Fibroblast of skin of right biceps (primary cell): ENCODE data around the gene TBC1D9B.
"Not testable (repeated sequence)": the region's sequence is repeated elsewhere in the genome, so short reads cannot be mapped to it uniquely, and the experiment has no call there.

Experiments
- DNase-seq: peaks from one replicate; pipeline ENCODE4 v3.0.0-alpha.2; 2013

The TBC1D9B gene

DNA sequence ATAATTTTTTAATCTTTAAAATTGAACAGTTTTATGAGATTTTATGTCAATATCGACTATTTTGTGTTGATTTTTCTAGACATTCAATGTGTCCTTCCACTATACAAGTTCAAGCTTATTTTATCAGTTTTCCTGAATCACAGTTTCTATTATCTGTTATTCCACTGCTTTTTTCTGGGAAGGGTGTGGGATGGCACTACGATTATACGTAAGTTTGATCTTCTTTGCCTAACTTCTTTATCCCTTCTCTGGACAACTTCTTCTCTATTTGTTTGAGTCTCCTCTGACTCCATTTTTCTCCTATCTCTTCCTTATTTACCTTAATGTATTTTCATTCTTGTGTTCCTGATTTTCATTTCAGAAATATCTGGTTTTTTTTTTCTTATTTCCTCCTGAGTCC is 24.5 kb downstream of the TBC1D9B start:
- no peak for DNase-seq

DNA sequence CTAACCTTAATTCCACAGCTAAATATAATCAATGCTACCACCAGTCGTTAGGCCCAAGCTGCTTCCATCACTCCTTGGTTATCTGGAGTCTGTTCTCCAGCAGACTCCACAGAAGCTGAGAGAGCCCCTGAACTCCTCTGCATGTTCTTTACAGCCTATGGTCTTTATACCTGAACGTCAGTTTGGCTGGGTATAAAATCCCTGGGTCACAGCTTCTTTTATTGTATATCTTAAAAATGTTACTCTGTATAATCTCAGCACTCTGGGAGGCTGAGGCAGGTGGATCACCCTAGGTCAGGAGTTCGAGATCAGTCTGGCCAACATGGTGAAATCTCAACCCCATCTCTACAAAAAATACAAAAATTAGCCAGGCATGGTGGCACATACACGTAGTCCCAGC is 25.4 kb downstream of the TBC1D9B start:
- DNase-seq: no peak

DNA sequence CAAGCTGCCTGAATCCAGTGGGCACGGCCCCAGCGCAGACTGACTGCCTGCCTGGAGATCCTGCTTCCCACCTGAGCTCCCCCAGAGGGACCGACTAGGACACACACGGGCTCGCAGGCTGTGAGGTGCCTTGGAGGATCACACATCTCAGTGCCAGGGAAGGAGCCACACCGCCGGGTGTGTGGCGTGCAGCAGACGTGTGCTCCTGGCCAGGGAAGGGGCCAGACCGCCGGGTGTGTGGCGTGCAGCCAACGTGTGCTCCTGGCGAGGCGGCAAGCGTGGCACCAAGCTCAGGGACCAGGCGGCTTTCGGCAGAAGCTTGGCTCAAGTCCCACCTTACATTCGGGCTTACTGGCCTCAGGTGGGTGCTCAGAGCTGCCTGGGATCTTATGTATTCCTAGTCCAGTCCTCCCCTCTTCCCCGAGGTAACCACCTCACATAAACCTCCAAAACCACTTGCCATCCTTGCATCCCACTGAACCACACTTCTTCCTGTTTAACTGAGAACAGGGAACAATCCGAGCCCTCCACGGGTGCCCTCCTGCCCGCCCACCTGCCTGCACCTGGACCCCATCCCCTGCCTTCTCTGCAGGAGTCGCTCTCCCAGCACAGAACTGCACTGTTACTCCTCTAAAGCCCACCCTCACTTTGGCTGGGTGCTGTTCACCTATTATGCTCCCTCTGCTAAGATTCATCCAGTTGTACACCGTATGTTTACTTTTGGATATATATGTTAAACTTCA is 26.7 kb downstream of the TBC1D9B start:
- DNase-seq: no peak

DNA sequence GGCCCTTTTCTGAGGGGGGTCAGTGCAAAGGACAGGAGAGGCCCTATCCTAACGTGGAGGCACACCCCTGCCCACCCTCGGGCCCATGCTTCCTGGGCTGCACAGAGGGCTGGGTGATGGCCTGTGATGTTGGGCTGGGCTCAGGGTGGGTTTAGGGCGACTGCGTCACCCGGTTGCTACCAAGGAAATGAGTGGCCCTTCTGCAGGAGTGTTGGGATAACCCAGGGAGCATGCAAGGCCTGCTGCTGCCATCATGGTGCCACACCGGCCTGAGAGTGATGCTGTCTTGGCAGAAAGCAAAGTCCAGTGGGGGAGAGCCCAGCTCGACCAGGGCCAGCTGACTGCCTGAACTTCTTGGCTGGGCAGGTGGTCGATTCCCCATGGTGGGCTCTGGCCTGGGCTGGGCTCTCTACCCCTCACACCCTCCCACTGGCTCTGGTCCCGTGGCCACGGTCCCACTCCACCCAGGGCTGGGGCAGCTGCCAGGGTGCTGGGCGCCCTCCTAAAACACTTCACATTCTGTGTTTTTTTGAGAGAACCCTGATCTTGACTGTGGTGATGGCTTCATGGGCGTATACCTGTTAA is 27.5 kb downstream of the TBC1D9B start:
- no peak for DNase-seq

DNA sequence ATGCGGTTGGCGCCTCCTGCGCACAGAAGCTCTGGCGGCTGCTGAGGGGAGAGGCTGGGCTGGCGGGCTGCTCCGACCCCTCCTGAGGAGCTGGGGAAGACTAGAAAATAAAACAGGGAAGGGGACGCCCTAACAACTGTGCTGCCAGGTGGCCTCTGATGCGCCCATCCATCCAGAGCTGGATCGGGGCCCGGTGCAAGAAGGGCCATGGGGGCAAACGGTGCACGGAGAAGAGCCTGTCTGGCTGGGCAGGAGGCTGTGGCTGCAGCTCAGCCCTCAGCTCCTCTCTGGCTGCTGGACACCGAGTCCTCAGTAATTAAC is 28.0 kb downstream of the TBC1D9B start:
- no peak for DNase-seq

DNA sequence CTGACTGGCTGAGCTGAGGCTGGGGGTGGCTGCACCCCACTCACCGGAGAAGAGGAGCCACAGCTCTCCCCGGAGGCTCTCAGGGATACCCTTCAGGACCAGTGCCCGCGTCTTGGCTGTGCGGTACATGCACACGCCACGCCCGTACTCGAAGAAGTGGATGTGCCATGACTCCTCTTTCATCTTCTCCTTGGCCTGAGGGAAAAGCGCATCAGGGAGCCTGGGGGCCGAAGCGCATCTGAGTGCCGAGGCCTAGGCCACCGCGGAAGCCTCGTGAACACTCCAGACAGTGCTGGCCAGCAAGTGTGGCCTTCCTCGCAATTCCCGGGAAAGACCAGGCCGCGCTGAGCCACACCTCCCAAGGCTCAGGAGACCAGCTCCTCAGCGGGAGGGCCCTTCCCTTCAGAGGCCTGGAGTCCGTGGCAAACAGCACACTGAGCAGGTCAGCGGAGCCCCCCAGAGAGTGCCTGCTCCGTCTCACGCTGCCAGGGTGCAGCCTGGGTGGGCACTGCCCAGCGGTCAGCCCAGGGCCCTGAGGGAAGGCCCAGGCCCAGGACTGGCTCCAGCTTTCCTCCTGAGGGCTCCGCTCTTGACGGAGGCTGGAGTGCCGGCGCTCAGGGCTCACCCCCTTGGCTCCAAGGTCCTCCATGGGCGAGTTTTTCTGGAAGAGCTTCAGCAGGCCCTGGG is 28.6 kb downstream of the TBC1D9B start:
- DNase-seq: no peak

DNA sequence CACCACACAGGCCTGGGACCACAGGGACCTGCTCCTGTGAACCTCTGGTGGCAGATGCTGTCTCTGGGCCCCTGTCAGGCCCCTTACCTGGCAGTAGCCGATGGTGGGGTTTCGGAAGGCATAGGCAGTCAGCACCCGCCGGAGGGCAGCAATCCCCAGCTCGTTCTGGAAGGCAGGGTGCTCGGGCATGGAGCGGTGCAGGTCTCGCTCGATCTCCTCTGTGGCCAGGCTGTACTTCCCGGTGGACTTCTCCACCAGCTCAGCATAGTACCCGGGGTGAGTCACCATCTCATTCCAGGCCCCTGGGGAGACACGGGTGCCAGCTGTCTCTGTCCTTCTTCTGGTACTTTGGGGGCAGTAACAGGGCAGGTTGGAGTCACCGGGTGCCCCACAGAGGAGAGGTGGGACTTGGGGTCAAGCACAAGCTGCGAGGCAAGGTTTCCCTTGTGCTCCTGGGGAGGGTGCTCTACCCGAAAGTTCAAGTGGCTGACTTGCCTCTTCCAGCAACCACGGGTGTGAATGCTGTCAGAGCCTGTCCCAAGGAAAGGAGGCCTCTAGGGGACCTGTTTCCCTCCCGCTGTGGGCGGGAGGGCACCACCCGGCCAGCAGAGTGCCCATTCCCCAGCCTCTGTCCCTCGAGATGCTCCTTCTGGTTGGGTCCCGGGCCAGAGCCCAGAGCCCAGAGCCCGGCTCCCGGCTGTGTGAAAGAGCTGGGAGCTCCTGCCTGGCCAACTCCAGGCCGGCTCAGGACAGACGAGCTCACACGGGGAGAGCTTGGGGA is 29.3 kb downstream of the TBC1D9B start:
- no peak for DNase-seq

DNA sequence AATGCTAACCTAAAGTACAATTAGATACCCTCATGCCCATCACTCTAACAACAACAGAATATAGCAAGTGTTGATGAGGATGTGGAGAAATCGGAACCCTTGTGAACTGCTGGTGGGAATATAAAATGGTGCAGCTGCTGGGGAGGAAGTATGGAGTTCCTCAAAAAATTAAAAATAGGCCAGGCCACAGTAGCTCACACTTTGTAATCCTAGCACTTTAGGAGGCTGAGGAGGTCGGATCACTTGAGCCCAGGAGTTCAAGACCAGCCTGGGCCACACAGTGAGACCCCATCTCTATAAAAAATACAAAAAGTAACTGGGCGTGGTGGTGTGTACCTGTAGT is 31.1 kb downstream of the TBC1D9B start:
- DNase-seq: no peak

DNA sequence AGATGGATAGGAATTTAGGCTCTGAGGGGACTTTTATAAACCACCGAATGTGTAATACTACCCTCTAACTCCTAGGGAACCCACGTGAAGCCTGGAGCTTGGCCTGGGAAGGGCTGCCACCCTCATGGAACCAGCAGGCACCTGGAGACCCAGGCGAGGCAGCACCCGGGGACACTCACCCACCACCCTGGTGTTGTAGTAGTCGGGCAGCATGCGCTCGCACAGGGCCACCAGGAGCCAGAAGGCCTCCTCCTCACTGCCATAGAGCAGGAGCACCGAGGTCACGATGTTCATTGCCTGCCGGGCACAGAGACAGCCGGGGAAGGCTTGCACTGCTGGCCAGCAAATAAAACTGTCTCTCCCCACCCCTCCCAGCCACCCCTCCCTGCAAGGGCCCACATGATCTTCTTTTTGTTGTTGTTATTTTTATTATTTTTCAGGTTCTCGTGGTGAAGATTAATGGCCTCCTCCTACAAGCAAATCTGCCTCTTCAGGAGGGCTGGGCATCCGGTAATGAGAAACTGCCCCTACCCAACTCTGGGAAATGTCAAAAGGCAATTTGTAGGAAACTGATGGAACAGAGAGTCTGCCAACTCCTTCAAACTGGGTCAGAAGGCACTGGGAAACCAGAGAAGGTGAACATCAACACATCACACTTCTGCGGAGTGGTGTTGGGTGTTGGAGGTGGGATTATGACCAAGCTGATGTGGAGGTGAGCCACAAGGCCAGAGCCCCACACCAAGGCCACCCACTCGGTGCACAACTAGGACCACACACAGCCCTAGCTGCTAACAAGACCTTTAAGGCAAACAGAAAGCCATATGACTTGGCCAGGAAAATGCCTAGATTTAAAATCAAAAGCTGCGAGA is 31.7 kb downstream of the TBC1D9B start:
- DNase-seq: no peak

DNA sequence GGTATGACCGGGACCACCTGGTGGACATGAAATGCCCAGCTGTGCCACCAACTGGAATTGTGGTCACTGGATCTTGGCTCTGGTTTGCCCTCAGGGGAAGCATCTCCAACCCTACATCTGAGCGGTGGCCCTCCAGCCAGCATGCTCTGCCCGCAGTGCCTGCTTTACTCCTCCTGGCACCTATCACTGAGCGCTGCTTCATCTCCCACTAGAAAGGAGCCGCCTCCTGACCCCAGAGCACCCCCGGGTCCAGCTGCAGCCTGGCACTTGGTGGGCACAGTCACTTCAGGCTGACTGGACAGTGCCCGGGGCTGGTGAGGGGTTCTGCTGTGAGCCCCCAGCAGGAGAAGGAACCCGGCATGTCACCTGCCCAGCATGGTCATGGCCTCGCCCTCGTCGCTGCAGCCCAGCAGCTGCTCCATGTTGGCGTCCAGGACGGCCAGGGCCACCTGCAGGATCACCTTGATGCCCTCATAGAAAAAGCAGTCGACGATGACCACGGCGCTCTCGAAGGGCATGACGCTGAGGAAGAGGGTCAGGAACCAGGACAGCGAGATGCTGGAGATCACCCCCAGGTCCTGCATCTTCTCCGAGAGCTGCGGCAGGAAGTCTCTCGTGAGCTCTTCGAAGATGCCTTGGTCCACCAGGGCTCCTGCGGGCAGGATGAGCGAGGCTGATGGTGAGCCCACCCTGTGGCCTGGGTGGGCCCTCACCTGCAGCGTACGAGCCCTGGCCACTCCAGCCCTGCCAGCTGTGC is 33.0 kb downstream of the TBC1D9B start:
- DNase-seq: no peak

DNA sequence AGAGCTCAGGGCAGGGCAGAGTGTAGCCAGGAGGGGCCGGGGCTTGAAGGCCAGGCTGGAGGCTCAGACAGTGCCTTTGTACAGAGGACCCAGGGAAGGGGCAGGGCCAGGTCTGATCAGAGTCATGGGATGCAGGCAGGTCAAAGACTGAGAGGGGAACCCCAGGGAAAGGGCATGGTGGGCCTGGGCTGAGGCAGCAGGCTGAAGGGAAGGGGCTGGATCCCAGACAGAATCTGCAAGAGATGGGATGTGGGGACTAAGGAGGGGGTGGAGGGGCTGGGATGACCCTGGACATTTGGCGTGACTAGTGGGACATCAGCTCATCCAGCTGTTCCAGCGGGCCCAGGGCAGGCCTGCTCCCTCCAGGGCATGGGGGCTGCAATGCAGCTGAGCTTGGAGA is 33.6 kb downstream of the TBC1D9B start:
- DNase-seq: no peak

DNA sequence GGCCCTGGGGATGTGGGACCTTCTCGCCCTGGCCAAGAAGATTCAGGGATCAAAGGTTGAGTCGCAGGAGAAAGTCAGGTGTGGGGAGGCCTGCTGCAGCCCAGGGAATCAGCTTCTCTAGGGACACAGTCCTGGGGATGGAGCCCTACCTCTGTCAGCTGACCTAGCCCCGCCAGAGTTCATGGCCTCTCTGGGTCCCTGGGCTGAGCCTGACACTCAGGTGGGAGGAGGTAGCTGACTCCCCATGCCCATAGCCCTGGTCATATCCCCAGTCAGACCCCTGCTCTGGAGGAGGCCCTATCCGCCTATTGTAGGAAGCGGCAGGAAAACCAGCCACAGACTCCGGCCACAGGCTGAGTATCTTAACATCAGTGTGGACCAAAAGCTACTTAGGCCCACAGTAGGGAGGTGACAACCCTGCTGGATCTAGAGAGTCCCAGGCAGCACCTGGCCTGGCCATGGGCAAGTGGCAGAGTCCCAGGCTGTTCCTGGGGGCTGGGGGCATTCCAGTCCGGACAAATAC is 34.0 kb downstream of the TBC1D9B start:
- no peak for DNase-seq

DNA sequence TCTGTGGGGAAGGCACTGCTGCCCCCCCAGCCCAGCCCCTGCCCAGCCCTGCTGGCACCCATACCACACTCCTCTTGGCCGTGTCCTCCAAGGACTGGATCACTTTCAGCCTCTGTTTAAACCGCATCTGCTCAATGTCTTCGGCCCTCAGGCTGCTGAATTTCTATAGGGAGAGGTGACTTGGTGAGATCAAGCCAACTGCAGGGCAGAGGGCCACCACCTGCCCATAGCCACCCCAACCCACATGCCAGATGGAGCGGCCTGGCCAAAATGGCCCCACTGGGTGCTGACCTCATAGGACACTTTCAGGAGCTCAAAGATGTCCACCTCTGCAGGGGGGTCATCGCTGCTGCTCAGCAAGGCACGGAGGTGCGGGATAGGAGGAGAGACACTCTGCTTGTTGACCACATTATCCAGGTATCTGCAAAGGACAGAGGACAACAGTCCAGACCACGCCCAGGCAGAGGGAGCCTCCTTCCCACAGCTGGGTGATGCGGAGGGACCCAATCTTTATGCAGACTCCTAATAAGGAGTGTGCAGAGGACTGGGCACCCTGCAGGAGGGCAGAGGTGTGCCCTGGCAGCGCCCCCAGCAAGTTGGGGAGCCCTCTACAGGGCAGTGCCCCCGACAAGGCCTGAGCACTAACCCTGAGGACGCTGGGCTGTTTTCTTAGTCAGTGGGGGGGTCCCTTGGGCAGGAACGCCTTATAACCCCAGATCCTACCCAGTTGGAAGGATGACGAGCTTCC is 34.7 kb downstream of the TBC1D9B start:
- DNase-seq: no peak

DNA sequence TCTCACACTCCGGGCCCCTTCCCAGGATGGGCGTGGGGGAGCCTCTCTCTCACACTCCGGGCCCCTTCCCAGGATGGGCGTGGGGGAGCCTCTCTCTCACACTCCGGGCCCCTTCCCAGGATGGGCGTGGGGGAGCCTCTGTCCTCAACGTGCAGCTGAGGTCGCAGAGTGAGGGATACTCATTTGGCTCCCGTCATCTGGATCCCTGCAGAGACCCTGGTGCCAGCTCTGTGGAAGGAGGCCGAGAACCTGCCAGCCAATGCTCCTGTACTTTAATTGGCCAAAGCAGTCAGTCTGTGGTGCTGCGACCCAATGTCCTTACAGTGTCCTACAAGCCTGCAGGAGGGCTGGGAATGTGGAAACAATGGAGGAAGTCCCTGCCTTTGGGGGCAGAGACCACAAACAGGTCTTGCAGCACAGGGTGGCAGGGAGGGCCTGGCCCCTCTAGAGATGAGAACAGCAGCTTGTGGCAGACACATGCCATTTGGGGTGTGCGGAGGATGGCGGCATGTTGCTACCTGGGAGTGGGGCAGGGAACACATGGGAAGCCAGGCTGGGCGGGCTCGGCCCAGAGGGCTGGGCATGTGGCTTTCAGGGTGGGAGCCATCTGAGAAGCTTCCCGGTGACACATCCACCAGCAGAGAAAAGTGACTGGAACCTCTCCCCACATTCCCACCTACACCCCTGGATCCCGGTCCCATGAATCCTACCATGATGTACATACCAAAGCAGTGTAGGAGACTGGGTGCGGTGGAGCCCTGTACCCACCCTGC is 35.5 kb downstream of the TBC1D9B start:
- no peak for DNase-seq

DNA sequence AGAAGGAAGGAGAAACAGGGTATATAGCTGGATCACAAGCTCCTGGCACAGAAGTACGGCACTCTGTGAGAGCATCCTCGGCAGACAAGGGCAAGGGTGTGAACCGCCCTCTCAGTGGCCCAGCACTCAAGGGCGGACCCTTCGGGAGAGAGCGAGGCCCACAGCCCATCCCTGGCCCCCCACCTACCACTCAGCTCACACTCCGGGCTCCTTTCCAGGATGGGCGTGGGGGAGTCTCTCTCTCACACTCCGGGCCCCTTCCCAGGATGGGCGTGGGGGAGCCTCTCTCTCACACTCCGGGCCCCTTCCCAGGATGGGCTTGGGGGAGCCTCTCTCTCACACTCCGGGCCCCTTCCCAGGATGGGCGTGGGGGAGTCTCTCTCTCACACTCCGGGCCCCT is 36.2 kb downstream of the TBC1D9B start:
- DNase-seq: not testable (repeated sequence)

DNA sequence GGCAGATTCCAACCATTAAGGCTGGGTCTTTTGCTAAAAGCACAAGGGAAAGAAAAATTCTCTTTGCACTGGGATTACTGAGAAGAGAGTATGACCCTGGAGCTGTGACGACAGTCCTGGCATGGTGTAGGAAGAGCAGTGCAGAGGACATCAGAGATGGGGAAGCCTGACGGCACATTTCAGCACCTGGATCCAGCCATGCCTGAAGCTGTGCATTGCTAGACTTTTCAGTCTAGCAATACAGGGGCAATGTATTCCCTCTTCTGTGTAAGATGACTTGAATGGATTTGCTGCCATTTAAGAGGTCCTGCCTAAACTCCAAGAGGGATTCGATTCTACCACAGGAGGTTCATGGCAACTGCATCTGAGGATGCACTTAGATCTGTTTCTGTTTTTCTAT is 36.7 kb downstream of the TBC1D9B start:
- no peak for DNase-seq

DNA sequence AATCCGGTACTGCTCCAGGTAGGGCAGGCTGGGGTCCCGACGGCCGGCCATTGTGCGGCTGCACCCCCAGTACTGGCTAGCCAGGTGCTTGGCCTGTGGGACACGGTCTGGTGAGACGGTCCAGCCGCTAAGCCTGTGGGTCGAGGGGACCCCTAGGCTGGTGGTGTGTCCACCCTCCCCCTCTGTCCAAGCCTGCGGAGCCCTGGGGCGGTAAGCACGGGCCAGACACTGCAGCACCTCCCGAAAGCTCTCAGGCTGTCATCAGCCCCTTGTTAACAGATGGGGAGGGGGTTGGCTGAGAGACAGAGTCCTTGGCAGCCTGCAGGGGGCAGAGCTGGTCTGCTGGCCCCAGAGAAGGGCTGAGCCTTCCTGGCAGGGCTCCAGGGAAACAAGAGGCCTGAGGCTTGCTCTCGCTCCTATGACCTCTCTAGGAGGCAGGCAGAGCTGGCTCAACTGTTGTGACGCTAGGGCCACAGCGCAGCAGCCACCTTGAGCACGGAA is 37.2 kb downstream of the TBC1D9B start:
- peak; percentile 28 for DNase-seq

DNA sequence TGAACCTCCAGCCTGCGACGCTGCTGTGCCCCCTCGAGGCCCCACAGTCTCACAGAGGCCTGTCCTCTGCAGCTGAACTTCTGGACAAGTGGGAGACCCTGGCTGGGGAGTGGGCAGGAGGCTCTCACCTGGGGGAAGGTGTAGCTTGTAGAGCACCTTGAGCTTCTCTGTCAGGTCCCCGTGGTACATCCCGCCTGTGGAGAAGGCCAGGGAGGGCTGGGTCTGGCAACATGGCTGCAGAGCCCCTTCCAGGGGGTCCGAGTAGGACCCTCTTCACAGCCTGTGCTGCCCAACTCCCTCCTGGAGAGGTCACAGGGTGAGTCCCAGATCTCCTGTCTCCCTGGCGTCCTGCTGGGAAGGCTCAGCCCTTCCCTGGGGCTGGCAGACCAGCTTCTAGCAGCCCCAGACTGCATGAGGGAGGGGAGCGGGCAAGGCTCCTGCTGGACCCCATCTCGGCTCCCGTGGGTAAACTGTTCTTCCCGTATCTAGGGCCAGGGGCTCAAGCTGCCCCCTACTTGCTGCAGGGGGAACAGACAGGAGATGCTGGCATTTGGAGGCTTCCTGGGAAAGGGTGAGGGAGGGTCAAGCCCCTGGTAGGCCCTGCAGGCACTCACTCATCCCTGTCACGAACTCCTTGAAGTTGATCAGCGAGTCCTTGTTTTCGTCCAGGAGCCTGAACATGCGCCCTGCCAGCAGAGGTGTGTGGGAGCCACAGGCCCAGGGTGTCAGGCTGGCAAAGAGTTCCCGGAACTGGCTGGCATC is 37.9 kb downstream of the TBC1D9B start:
- no peak for DNase-seq

DNA sequence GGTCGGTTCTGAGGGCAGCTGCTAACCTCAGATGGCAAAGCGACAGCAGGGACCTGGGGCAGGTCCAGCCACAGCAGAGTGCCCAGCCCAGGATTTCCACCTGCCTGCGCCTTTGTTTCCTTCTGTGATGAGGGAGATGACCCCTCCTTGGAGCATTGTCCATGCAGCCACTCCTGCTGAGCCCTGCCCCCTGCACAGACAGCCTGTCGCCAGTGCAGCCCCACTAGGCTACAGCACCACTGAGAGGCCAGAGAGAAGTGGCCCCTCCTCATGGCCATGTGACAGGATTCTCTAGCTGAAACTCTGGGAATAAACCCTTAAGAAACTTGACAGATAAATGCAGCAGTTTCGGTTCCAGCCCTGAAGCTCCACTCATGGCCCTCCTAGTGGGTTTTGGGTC is 38.6 kb downstream of the TBC1D9B start:
- DNase-seq: no peak
